A549 (cell line): ENCODE data around the gene SNRPN. TPM values are rescaled to one million over a fixed set of nuclear protein-coding genes. Genes with fewer than 3 reads are reported as not detected.
"Not testable (repeated sequence)": the region's sequence is repeated elsewhere in the genome, so short reads cannot be mapped to it uniquely, and the experiment has no call there.

ENCODE experiments used
- ATAC-seq, 2 experiments: fragments of 200-7000 bp in 1 of 2; fragments of >200 bp in 1 of 2; cut with Nextera tagmentation in 1 of 2; cut with Tn5 transposase in 1 of 2; 3 replicates each; pipeline versions ENCODE4 v1.8.0 to v1.9.1; 2018 to 2020; ENCODE audit warnings: mild to moderate bottlenecking in 1 of 2, moderate library complexity in 1 of 2
- CTCF ChIA-PET: fragments of 300-600 bp; sonication (Branson Sonifier 250); formaldehyde crosslinking; extraction: SDS; loops from one replicate; lab custom pipeline; 2021; ENCODE audit warnings: antibody characterized with exemption, inconsistent platforms; lab: Yijun Ruan, JAX
- POLR2A ChIA-PET: fragments of 350-600 bp; formaldehyde crosslinking; extraction: SDS; loops from one replicate; lab custom pipeline; 2021; ENCODE audit warnings: antibody characterized with exemption, inconsistent platforms; lab: Yijun Ruan, JAX
- DNase-seq, 2 experiments: peaks; one replicate each; pipeline versions ENCODE4 v3.0.0 to v3.0.0-alpha.2; 2011 to 2016; ENCODE audit warnings: low read depth in 1 of 2, low spot score in 1 of 2
- FAIRE-seq: peaks from 2 replicates; lab custom pipeline; 2011; peaks lifted over from hg19 to GRCh38; lab: Jason Lieb, UNC
- H3K27ac ChIP-seq, 2 experiments: fragments of >200 bp; sonication (Bioruptor Twin); formaldehyde crosslinking; 3 replicates each; pipeline ENCODE4 v1.5.1; 2016 to 2017
- H3K4me1 ChIP-seq: fragments of >200 bp; sonication (Bioruptor Twin); formaldehyde crosslinking; 3 replicates; pipeline ENCODE4 v1.6.1; 2016
- H3K4me2 ChIP-seq: fragments of >200 bp; sonication (Bioruptor Twin); formaldehyde crosslinking; 3 replicates; pipeline ENCODE4 v1.6.1; 2016
- H3K4me3 ChIP-seq: fragments of >200 bp; sonication (Bioruptor Twin); formaldehyde crosslinking; 3 replicates; pipeline ENCODE4 v1.5.1; 2016
- H3K9me3 ChIP-seq: fragments of >200 bp; sonication (Bioruptor Twin); formaldehyde crosslinking; 3 replicates; pipeline ENCODE4 v1.6.1; 2016
- CBX8 ChIP-seq: fragments of 200-600 bp; sonication (generic); IDR thresholded peaks from 2 replicates; pipeline ENCODE4 v1.6.1; 2016
- ELK1 ChIP-seq: fragments of 150-350 bp; IDR thresholded peaks from 2 replicates; pipeline ENCODE4 v1.6.1; 2014; ENCODE audit warnings: low read depth, mild to moderate bottlenecking, low read length
- ESRRA ChIP-seq: fragments of 150-350 bp; IDR thresholded peaks from 2 replicates; pipeline ENCODE4 v1.6.1; 2014; ENCODE audit warnings: mild to moderate bottlenecking, low read length, borderline replicate concordance
- FOSB ChIP-seq: fragments of 250-450 bp; sonication (Bioruptor Pico); IDR thresholded peaks from 2 replicates; pipeline ENCODE4 v1.5.0; 2020; ENCODE audit warnings: mild to moderate bottlenecking, moderate library complexity
- HEYL ChIP-seq: fragments of 250-450 bp; sonication (Bioruptor Pico); IDR thresholded peaks from 2 replicates; pipeline ENCODE4 v1.8.0; 2021; ENCODE audit warnings: mild to moderate bottlenecking, moderate library complexity
- HMGXB4 ChIP-seq: fragments of 250-450 bp; sonication (Bioruptor Pico); IDR thresholded peaks from 2 replicates; pipeline ENCODE4 v1.5.0; 2021; ENCODE audit warnings: mild to moderate bottlenecking, moderate library complexity, borderline replicate concordance
- HOXB5 ChIP-seq: fragments of 250-450 bp; sonication (Bioruptor Pico); IDR thresholded peaks from 2 replicates; pipeline ENCODE4 v1.5.0; 2020; ENCODE audit warnings: mild to moderate bottlenecking, moderate library complexity
- JUN ChIP-seq, 2 experiments: fragments of >200 bp; sonication (Bioruptor Twin); formaldehyde crosslinking; IDR thresholded peaks; 2 replicates in 1 of 2; 3 replicates in 1 of 2; pipeline ENCODE4 v1.6.1; 2016 to 2017
- JUNB ChIP-seq: fragments of >200 bp; sonication (Bioruptor Twin); formaldehyde crosslinking; IDR thresholded peaks from 2 replicates; pipeline ENCODE4 v1.6.1; 2016
- KDM1A ChIP-seq: fragments of 200-600 bp; sonication (generic); IDR thresholded peaks from 2 replicates; pipeline ENCODE4 v1.6.1; 2016; ENCODE audit warnings: low read depth, mild to moderate bottlenecking
- MAZ ChIP-seq: fragments of 150-350 bp; IDR thresholded peaks from 2 replicates; pipeline ENCODE4 v1.6.1; 2014; ENCODE audit warnings: antibody characterized with exemption, low read depth, low read length, borderline replicate concordance
- NR3C1 ChIP-seq: fragments of >200 bp; sonication (Bioruptor Twin); formaldehyde crosslinking; IDR thresholded peaks from 3 replicates; pipeline ENCODE4 v1.6.1; 2017
- ZC3H11A ChIP-seq: fragments of 450-650 bp; IDR thresholded peaks from 2 replicates; pipeline ENCODE4 v1.6.1; 2014; ENCODE audit warnings: antibody characterized with exemption, mild to moderate bottlenecking
- ZFP36 ChIP-seq: fragments of 450-650 bp; IDR thresholded peaks from 2 replicates; pipeline ENCODE4 v1.6.1; 2014; ENCODE audit warnings: borderline replicate concordance; ENCODE audit not compliant: partially characterized antibody
- WGBS: methylation state at CpG from one replicate; pipeline ENCODE4 v1.1.6; 2017; ENCODE audit errors: missing lambda C conversion rate; 5-methylcytosine and 5-hydroxymethylcytosine counted together
- polyA plus RNA-seq, 4 experiments: library from polyadenylated mRNA; depleted of rRNA in 3 of 4; stranded (reverse); fragments of >200 nt; fragmentation: RNase III in 1 of 4; extraction: RNeasy Plus Mini Kit Qiagen cat#74134 plus additional on column Dnase treatment in 1 of 4; gene quantifications; 2 replicates in 3 of 4; 3 replicates in 1 of 4; pipeline ENCODE4 v1.2.3, GENCODE V29; 2011 to 2017
- TF ChIP-seq, protein P1 (sequence below): fragments of 200-600 bp; sonication (generic); IDR thresholded peaks from 2 replicates; pipeline ENCODE4 v1.6.1; 2016; ENCODE audit warnings: antibody characterized with exemption, mild to moderate bottlenecking, moderate library complexity
- TF ChIP-seq, protein P2 (sequence below): fragments of >200 bp; sonication (Bioruptor Twin); formaldehyde crosslinking; IDR thresholded peaks from 3 replicates; pipeline ENCODE4 v1.5.1; 2016

SNRPN gene
- polyA plus RNA-seq, 2 of the 4 experiments (the other 2 are of a cell fraction) = 124 to 185 TPM

GRCh38 chr15:24931874-24932732 lies 22.7 kb upstream of the SNRPN start:
- H3K27ac ChIP-seq, POLR2A ChIA-PET, H3K4me1 ChIP-seq, H3K4me3 ChIP-seq, H3K4me2 ChIP-seq, H3K9me3 ChIP-seq, ATAC-seq, FAIRE-seq, CTCF ChIA-PET, DNase-seq: not testable (repeated sequence)
- 30% methylated on average over 6 of the region's 10 CpGs for WGBS

DNA sequence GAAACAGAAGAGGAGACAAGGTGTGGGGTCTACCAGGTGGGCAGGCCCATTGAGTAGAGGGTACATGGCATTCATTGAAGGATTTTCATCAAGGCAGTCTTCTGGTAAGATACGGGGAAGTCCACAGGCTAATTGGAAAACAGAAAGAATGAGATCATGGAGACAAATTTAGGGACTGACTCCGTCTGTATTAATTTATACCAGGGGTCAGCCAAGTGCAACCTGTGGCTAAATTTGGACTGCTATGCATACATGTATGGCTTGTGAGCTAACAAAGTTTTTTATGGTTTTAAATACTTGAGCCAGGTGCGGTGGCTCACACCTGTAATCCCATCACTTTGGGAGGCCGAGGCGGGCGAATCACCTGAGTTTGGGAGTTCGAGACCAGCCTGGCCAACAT lies 21.1 kb upstream of the SNRPN start:
- CTCF ChIA-PET = no interaction called here

DNA sequence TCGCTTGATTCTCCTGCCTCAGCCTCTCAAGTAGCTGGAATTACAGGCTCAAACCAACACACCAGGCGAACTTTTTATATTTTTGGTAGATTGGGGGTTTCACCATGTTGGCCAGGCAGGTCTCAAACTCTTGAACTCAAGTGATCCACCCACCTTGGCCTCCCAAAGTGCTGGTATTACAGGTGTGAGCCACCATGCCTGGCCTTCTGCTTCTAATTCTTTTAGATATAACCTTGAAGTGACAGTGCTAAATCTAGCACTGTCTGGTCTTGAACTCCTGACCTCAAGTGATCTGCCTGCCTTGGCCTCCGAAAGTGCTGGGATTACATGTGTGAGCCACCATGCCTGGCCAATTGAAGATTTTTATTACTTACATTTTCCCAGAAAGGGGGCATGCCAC lies 16.6 kb upstream of the SNRPN start:
- ATAC-seq, H3K4me2 ChIP-seq, DNase-seq, H3K4me3 ChIP-seq, H3K9me3 ChIP-seq, FAIRE-seq, CTCF ChIA-PET, POLR2A ChIA-PET, H3K27ac ChIP-seq, H3K4me1 ChIP-seq: not testable (repeated sequence)
- 17% methylated on average over 3 of the region's 3 CpGs for WGBS

More for the DNA sequence above, 21.1 kb upstream of the SNRPN start:
- H3K4me2 ChIP-seq = no peak overlapping the region
- H3K4me1 ChIP-seq = no peaks in the 10 kb centered on the region
- POLR2A ChIA-PET = no interaction called here
- WGBS = 18% methylated on average over 7 of the region's 7 CpGs
- no peak overlapping the region for H3K27ac ChIP-seq
- TF ChIP-seq, protein P1, sequence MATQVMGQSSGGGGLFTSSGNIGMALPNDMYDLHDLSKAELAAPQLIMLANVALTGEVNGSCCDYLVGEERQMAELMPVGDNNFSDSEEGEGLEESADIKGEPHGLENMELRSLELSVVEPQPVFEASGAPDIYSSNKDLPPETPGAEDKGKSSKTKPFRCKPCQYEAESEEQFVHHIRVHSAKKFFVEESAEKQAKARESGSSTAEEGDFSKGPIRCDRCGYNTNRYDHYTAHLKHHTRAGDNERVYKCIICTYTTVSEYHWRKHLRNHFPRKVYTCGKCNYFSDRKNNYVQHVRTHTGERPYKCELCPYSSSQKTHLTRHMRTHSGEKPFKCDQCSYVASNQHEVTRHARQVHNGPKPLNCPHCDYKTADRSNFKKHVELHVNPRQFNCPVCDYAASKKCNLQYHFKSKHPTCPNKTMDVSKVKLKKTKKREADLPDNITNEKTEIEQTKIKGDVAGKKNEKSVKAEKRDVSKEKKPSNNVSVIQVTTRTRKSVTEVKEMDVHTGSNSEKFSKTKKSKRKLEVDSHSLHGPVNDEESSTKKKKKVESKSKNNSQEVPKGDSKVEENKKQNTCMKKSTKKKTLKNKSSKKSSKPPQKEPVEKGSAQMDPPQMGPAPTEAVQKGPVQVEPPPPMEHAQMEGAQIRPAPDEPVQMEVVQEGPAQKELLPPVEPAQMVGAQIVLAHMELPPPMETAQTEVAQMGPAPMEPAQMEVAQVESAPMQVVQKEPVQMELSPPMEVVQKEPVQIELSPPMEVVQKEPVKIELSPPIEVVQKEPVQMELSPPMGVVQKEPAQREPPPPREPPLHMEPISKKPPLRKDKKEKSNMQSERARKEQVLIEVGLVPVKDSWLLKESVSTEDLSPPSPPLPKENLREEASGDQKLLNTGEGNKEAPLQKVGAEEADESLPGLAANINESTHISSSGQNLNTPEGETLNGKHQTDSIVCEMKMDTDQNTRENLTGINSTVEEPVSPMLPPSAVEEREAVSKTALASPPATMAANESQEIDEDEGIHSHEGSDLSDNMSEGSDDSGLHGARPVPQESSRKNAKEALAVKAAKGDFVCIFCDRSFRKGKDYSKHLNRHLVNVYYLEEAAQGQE = no peak
- TF ChIP-seq ZFP36 (no peak), FOSB (no peak), JUN (IDR thresholded peaks at IDR 0.05) (no peak), ESRRA (no peak), HMGXB4 (no peak), JUNB (no peak), KDM1A (no peak), HOXB5 (CRISPR knock-in tag) (no peak), CBX8 (no peak), ZC3H11A (no peak), NR3C1 (no peak), MAZ (no peak), HEYL (no peak), ELK1 (no peak)
- TF ChIP-seq, protein P2, sequence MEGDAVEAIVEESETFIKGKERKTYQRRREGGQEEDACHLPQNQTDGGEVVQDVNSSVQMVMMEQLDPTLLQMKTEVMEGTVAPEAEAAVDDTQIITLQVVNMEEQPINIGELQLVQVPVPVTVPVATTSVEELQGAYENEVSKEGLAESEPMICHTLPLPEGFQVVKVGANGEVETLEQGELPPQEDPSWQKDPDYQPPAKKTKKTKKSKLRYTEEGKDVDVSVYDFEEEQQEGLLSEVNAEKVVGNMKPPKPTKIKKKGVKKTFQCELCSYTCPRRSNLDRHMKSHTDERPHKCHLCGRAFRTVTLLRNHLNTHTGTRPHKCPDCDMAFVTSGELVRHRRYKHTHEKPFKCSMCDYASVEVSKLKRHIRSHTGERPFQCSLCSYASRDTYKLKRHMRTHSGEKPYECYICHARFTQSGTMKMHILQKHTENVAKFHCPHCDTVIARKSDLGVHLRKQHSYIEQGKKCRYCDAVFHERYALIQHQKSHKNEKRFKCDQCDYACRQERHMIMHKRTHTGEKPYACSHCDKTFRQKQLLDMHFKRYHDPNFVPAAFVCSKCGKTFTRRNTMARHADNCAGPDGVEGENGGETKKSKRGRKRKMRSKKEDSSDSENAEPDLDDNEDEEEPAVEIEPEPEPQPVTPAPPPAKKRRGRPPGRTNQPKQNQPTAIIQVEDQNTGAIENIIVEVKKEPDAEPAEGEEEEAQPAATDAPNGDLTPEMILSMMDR = no peak
- DNase-seq = no peak
- no peaks in the 10 kb centered on the region for H3K9me3 ChIP-seq
- no peak overlapping the region for H3K4me3 ChIP-seq
- FAIRE-seq = no peak
- no peak for ATAC-seq
